ENCODE data around the gene AIP.
"Not testable (repeated sequence)": the region's sequence is repeated elsewhere in the genome, so short reads cannot be mapped to it uniquely, and the experiment has no call there.

The AIP gene

DNA sequence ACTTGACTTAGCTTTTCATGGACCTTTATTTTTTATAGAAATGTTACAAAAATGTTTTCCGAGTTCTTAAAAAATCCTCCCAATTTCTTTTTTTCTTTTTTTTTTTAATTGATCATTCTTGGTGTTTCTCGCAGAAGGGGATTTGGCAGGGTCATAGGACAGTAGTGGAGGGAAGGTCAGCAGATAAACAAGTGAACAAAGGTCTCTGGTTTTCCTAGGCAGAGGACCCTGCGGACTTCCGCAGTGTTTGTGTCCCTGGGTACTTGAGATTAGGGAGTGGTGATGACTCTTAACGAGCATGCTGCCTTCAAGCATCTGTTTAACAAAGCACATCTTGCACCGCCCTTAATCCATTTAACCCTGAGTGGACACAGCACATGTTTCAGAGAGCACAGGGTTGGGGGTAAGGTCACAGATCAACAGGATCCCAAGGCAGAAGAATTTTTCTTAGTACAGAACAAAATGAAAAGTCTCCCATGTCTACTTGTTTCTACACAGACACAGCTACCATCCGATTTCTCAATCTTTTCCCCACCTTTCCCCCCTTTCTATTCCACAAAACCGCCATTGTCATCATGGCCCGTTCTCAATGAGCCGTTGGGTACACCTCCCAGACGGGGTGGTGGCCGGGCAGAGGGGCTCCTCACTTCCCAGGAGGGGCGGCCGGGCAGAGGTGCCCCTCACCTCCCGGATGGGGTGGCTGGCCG lies 5.3 kb upstream of the AIP start:
- not testable (repeated sequence) for H3K27me3 ChIP-seq (replicated peaks; ENCODE audit: control insufficient read depth, insufficient read depth, low read length); H3K9ac ChIP-seq (ENCODE audit: low read length); DNase-seq (ENCODE audit: low read depth); H3K9me3 ChIP-seq (ENCODE audit: control insufficient read depth, low read length); H3K4me3 ChIP-seq (ENCODE audit: low read length); H3K4me1 ChIP-seq (ENCODE audit: control insufficient read depth, insufficient read depth, low read length); H3K36me3 ChIP-seq (ENCODE audit: control insufficient read depth, insufficient read depth, low read length, severe bottlenecking)

- DNase-seq (ENCODE audit: low read depth), result no peak
- Histone ChIP-seq H3K27me3 (replicated peaks; ENCODE audit: control insufficient read depth, insufficient read depth, low read length) (no peaks in the 10 kb centered on the region), H3K4me1 (ENCODE audit: control insufficient read depth, insufficient read depth, low read length) (peaks cover 7% of the 10 kb centered on the region), H3K9ac (ENCODE audit: low read length) (peak overlapping the region; percentile 92), H3K4me3 (ENCODE audit: low read length) (peak overlapping the region; percentile 82), H3K9me3 (ENCODE audit: control insufficient read depth, low read length) (no peaks in the 10 kb centered on the region), H3K36me3 (ENCODE audit: control insufficient read depth, insufficient read depth, low read length, severe bottlenecking) (no peaks in the 10 kb centered on the region)
Measured at GRCh38 chr11:67482275-67482826, 475 bp upstream of the AIP start.

DNA sequence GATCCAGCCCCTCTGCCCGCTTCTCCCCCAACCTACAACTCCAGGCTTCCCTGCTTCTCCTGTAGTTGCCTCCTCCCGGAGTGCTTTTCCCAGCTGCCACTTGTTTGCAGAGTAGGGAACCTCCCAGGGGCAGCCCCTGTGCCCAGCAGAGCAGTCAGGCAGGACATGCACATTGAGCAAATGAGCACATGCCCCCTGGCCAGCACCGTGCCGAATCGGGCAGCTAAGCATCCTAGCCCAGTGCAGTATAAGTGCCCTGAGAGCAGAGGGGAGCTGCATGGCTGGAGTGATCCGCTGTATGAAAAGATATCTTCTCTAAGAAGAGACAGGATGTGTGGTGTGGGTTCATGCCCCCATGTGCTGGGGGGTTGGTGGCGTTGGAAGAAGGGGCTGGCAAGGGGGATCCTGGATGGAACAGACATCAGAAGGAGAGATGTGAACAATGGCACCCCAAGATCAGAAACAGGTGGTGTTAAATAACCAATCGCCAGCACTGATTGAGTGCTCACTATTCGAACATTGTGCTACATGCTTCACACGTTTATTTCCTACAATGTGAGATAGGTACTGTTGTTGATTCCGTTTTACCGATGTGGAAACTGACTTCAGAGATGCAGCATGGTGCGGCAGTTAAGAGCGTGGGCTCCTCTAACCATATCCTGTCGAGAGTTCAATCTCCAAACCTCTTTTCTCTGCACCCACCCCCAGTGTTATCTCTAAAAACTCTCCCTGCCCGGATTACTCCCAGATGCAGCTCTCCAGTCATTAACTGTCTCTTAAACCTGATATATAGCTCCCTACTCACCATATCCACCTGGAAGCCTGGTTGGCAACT lies 1.2 kb downstream of the AIP start:
- Histone ChIP-seq H3K36me3 (ENCODE audit: control insufficient read depth, insufficient read depth, low read length, severe bottlenecking) (peaks cover 4% of the 10 kb centered on the region), H3K27me3 (replicated peaks; ENCODE audit: control insufficient read depth, insufficient read depth, low read length) (no peaks in the 10 kb centered on the region), H3K4me3 (ENCODE audit: low read length) (peak overlapping the region; percentile 82), H3K9ac (ENCODE audit: low read length) (no peak overlapping the region), H3K4me1 (ENCODE audit: control insufficient read depth, insufficient read depth, low read length) (peaks cover 7% of the 10 kb centered on the region), H3K9me3 (ENCODE audit: control insufficient read depth, low read length) (no peaks in the 10 kb centered on the region)
- DNase-seq (ENCODE audit: low read depth), result no peak

DNA sequence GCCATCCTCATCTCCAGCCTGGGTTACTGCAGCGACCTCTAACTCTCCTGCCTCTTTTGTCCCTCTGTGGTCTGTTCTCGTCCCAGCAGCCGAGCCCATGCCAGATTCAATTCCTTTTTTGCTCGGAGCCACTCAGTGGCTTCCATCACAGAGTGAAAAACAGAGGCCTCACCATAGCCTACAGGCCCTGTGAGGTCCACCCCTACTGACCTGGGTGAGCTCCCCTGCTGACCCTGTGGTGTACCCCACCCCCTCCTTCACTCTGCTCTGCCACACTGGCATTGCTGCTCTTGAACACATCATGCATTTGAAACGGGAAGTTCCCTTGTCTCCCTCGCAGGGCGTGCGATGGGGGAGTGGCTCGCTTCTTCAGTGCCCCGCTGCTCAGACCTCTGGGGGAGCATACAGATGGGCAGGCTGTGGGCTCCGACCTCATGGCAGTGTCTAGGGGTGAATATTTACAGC lies 2.1 kb downstream of the AIP start:
- Histone ChIP-seq H3K9me3 (ENCODE audit: control insufficient read depth, low read length) (no peaks in the 10 kb centered on the region), H3K4me3 (ENCODE audit: low read length) (no peak overlapping the region), H3K9ac (ENCODE audit: low read length) (no peak overlapping the region), H3K27me3 (replicated peaks; ENCODE audit: control insufficient read depth, insufficient read depth, low read length) (no peaks in the 10 kb centered on the region), H3K4me1 (ENCODE audit: control insufficient read depth, insufficient read depth, low read length) (peaks cover 7% of the 10 kb centered on the region), H3K36me3 (ENCODE audit: control insufficient read depth, insufficient read depth, low read length, severe bottlenecking) (peaks cover 11% of the 10 kb centered on the region)
- DNase-seq (ENCODE audit: low read depth), result no peak

DNA sequence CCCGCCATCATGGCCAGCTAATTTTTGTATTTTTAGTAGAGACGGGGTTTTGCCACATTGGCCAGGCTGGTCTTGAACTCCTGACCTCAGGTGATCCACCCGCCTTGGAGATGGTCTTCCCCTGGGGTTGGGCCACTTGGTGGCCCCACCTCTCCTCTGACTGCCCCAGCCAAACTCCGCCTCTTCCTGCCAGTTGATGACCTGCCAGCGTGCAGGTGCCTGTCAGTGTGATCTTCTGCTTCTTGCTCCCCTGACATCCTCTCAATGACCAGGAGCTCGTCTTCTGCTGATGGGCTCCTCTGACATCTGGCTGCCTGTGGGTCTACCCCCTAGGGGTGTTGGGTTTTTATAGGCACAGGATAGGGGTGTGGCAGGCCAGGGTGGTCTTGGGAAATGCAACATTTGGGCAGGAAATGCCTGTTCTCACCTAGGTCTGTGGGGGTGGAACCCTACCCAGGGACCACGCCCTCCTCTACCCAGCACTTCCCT lies 3.1 kb downstream of the AIP start:
- not testable (repeated sequence) for H3K27me3 ChIP-seq (replicated peaks; ENCODE audit: control insufficient read depth, insufficient read depth, low read length); H3K9me3 ChIP-seq (ENCODE audit: control insufficient read depth, low read length); H3K4me1 ChIP-seq (ENCODE audit: control insufficient read depth, insufficient read depth, low read length); H3K9ac ChIP-seq (ENCODE audit: low read length); DNase-seq (ENCODE audit: low read depth); H3K4me3 ChIP-seq (ENCODE audit: low read length)
- H3K36me3 ChIP-seq (ENCODE audit: control insufficient read depth, insufficient read depth, low read length, severe bottlenecking), result peaks cover 13% of the 10 kb centered on the region

- Histone ChIP-seq H3K9ac (ENCODE audit: low read length) (no peak overlapping the region), H3K27me3 (replicated peaks; ENCODE audit: control insufficient read depth, insufficient read depth, low read length) (no peaks in the 10 kb centered on the region), H3K9me3 (ENCODE audit: control insufficient read depth, low read length) (no peaks in the 10 kb centered on the region), H3K4me3 (ENCODE audit: low read length) (no peak overlapping the region), H3K36me3 (ENCODE audit: control insufficient read depth, insufficient read depth, low read length, severe bottlenecking) (peaks cover 15% of the 10 kb centered on the region), H3K4me1 (ENCODE audit: control insufficient read depth, insufficient read depth, low read length) (peaks cover 10% of the 10 kb centered on the region)
- DNase-seq (ENCODE audit: low read depth), result no peak
Measured at GRCh38 chr11:67486481-67487195, 3.8 kb downstream of the AIP start.

GRCh38 chr11:67489203-67489884 lies 6.5 kb downstream of the AIP start:
- Histone ChIP-seq H3K27me3 (replicated peaks; ENCODE audit: control insufficient read depth, insufficient read depth, low read length) (no peaks in the 10 kb centered on the region), H3K4me1 (ENCODE audit: control insufficient read depth, insufficient read depth, low read length) (peaks cover 3% of the 10 kb centered on the region), H3K4me3 (ENCODE audit: low read length) (no peak overlapping the region), H3K36me3 (ENCODE audit: control insufficient read depth, insufficient read depth, low read length, severe bottlenecking) (peaks cover 27% of the 10 kb centered on the region), H3K9me3 (ENCODE audit: control insufficient read depth, low read length) (no peaks in the 10 kb centered on the region), H3K9ac (ENCODE audit: low read length) (no peak overlapping the region)
- no peak for DNase-seq (ENCODE audit: low read depth)

GRCh38 chr11:67489885-67490726 lies 7.3 kb downstream of the AIP start:
- peaks cover 3% of the 10 kb centered on the region for H3K4me1 ChIP-seq (ENCODE audit: control insufficient read depth, insufficient read depth, low read length)
- no peak overlapping the region for H3K4me3 ChIP-seq (ENCODE audit: low read length)
- H3K27me3 ChIP-seq (replicated peaks; ENCODE audit: control insufficient read depth, insufficient read depth, low read length), result no peaks in the 10 kb centered on the region
- DNase-seq (ENCODE audit: low read depth), result no peak
- no peaks in the 10 kb centered on the region for H3K9me3 ChIP-seq (ENCODE audit: control insufficient read depth, low read length)
- no peak overlapping the region for H3K9ac ChIP-seq (ENCODE audit: low read length)
- peaks cover 27% of the 10 kb centered on the region for H3K36me3 ChIP-seq (ENCODE audit: control insufficient read depth, insufficient read depth, low read length, severe bottlenecking)

- Histone ChIP-seq H3K4me3 (ENCODE audit: low read length) (no peak overlapping the region), H3K27me3 (replicated peaks; ENCODE audit: control insufficient read depth, insufficient read depth, low read length) (no peaks in the 10 kb centered on the region), H3K36me3 (ENCODE audit: control insufficient read depth, insufficient read depth, low read length, severe bottlenecking) (peaks cover 28% of the 10 kb centered on the region), H3K9ac (ENCODE audit: low read length) (no peak overlapping the region), H3K9me3 (ENCODE audit: control insufficient read depth, low read length) (no peaks in the 10 kb centered on the region), H3K4me1 (ENCODE audit: control insufficient read depth, insufficient read depth, low read length) (peaks cover 3% of the 10 kb centered on the region)
- no peak for DNase-seq (ENCODE audit: low read depth)
Measured at GRCh38 chr11:67490727-67491065, 7.9 kb downstream of the AIP start.
